ENCODE data around the gene ADAMTS9.

ADAMTS9 gene

GRCh38 chr3:64650715-64651114, 37.1 kb downstream of the ADAMTS9 start:
- DNase-seq = no peak

- DNase-seq = no peak
These were observed 37.6 kb downstream of the ADAMTS9 start for GRCh38 chr3:64650096-64650622.

DNA sequence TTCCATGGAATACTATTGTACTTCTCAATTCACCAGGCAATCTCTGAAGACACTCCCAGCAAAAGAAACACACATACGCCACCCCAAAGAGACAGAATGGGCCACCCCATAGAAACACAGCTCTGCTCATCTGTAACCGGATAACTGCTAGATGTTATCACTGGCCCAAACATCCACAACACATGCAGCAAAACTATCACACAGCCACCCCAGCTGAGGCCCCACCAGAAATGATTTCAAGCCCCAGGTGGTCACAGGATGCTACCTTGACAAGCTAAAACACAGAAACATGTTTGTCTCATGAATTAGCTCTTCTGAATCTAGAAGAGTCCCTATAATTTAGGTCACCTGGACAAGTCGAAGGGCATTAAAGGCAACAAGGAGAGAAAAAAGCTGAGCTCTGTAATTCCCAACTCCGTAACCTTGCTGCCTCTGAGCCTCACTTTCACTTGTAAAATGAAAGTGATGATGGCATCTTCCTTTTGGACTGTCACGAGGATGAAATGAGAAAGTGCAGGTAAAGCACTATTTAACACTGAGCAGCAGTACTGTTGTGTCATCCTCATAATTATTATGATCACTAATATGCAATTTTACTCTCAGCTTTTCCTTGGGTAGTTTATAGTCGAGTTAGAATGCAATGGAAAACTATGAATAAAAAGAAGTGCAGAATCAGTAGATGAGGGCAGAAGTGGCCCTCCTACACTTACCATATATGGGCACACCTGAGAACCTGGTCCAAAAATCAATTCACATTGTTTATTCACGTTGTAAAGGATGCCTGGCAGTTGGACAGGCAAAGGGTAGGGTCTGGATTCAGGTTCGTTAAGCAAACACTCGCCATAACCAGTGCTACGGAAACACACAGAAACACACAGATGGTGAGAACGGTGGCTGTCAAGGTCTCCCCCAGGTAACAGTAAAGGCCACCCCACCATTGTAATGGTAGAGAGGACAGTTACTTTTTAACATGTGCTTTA, 38.6 kb downstream of the ADAMTS9 start:
- no peak for DNase-seq

DNA sequence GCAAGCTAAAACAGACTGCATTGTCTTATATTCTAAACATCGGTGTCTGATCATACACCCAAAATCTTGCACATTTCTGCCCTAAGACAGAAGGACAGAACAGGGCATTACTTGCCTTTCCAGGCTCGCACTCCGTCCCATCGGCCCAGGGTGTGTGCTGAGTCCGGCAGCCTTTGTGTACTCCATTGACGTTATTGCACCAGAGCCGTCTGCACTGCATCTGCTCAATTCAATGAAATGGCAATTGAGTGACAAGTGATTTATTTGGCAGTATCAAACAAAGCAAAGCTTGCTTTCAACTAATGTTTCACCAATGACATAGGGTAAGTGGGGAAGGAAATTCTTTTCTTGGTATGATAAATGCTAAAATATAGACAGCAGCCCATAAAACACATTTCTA, 40.0 kb downstream of the ADAMTS9 start:
- no peak for DNase-seq

DNA sequence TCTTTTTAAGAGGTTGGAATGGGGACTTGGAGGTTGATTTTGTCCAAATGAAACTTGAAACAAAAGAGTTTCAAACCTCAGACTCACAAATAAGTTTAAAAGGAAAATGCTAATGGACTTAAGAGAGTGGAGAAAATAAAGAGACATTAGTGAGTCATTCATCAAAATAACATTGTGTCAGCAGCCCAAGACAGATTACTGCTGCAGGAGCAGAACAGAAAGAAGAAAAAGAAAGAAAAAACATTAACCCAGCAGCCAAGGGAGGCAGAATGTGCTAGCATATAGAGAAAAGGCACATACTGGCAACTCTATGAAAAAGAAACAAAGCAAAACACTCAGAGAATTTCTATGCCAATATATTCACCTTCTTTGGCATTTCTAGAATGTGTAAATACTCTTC, 42.6 kb downstream of the ADAMTS9 start:
- DNase-seq = no peak

DNA sequence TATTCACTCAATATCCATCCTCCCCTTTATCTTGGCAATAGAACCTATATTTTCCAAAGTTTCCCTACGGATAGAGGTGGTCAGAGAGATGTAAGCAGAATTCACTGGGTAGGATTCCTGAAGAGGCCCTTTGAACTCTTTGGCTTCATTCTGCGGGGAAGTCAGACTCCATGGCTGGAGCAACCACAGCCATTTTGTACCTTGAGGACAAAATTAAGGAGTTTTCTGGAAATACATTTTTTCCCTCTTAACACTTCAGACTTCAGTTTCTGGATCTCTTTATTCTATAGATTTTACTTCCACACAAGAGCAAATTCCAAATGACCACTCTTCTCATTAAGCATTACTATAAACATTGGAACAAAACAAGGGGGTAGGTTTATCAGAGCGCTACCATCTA, 43.3 kb downstream of the ADAMTS9 start:
- DNase-seq = no peak

DNA sequence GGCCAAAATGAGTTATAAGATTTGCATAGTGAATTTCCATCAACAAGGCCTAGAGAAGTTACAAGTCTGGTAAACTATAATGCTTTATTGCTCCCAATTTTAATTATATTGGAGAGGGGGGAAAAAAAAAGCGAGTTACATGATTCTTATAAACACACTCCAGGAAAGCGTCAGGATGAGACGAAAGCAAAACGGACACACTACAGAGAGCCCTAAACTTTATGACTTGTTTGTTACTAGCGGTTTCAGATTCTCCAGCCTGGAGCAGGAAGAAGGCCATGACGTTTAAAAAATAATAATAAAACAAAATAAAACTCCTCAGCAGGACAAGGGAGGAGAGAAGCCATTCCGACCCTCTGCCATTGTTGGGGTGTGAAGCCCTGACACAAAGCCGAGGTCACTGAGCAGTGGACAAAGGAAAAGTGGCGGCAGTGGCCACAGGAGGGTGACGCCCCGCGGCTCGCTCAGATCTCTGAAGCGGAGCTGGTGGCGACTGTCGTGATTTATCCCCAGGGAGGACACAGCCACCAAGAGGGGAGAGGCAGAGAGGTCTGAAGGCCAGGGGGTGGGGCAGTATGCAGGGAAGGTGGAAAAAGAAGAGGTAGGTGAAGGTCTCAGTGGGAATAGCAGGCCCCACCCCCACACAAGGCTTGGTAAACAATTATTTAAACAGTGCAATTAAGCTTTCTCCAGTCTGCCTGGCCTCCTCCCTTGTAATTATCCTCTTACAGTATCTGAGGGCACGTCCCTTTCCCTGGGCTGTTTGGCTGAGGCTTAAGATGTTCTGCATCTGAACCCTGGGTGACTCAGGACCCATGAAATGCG, 45.3 kb downstream of the ADAMTS9 start:
- no peak for DNase-seq

- no peak for DNase-seq
These were observed 48.8 kb downstream of the ADAMTS9 start for GRCh38 chr3:64638981-64639481.

- DNase-seq = no peak
These were observed 49.3 kb downstream of the ADAMTS9 start for GRCh38 chr3:64638511-64638910.

DNA sequence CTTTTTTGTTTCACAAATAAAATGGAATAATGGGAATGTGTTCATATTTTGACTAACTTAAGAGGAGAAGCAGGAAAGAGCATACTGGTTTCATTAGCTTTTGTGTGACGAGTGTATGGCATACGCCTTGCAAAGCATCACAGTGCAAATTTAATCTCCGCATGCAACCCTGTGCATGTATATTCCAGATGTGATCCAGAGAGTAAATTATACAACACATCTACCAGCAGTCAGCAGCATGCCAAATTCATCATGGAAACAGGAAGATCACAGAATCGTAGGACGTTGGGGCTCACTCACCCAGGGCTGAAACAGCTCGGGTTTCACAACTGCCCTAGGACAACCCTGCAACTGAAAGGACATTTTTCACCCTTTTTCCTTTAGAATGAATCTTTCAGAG, 53.4 kb downstream of the ADAMTS9 start:
- no peak for DNase-seq

DNA sequence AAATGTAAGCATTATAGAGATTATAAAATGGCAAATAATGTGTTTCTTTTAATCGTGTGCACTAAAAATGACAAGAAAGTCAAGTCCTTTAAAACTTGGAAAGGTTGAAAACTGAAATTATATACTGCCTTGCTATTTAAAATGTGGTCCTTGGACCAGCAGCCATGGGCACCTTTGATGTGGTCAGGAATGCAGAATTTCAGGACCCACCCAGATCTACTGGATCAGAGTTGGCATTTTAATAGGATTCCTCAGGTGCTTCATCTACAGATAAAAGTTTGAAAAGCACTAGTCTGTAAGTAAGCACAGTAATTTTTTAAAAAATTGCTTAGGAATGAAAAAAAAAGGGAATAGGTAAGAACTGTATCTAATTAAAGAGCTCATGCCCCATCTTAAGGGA, 55.8 kb downstream of the ADAMTS9 start:
- DNase-seq = no peak

- DNase-seq = no peak
These were observed 60.1 kb downstream of the ADAMTS9 start for GRCh38 chr3:64627471-64628321.

GRCh38 chr3:64627042-64627441, 60.8 kb downstream of the ADAMTS9 start:
- DNase-seq = no peak

DNA sequence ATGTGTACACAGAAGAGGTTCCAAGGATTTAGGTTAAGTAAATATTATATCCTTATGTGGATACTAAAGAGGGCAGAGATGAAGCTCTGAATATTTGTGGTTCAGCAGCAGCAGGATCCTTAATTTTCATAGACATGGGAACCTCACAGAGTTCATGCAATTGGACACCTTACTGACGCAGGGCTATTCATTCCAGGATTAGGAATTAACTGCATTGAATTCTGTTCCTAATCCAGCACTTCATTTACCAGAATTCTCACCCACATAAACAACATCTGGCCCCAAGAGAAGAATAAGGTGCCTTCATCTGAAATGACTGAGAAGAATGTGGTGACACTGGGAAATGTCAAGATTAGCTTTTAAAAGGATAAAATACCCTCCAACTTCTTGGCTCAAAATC, 62.4 kb downstream of the ADAMTS9 start:
- DNase-seq = no peak

DNA sequence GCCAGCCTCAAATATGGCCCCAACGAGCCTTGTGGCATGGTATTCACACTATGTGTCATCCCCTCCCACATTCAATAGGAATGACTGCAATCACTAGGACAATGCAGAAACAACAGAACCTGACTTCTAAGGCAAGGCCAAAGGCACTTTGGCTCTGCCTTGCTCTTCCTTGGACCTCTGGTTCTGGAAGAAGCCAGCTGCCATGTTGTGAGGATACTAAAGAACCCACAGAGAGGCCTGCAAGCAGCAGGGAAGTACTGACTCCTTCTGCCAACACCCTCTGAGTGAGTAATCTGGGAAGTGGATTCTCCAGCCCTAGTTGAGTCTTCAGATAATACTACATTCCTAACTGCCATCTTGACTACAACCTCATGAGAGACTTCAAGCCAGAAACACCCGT, 64.7 kb downstream of the ADAMTS9 start:
- no peak for DNase-seq

DNA sequence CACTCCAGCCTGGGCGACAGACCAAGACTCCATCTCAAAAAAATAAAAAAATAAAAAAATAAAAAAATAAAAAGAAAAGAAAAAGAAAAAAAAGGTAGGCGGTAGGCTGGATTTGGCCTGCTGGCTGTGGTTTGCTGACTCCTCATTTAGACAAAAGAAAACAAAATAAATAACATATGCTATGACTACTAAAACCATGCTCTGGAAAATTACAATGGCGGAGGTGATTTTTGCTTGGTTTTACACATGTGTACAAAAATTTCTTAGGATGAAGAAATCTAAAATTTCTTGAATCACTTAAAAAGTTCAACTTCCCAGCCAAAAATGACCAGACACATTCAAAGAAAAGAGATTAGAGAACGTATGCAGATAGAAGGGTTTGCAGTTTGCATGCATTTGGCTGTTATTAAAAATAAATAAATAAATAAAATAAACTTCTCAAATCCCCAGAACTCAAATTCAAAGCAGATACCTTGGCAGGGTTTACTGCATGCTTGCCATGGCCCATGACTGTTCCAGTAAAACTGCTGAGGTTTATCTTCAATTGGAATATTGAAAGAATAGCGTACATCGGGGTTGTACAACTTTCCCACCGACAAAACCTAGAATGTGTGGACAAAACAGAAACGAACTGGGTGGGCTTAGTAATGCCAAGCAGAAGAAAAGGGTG, 65.9 kb downstream of the ADAMTS9 start:
- DNase-seq = no peak

- no peak for DNase-seq
These were observed 66.5 kb downstream of the ADAMTS9 start for GRCh38 chr3:64621275-64621674.

- no peak for DNase-seq
These were observed 67.8 kb downstream of the ADAMTS9 start for GRCh38 chr3:64620020-64620419.

DNA sequence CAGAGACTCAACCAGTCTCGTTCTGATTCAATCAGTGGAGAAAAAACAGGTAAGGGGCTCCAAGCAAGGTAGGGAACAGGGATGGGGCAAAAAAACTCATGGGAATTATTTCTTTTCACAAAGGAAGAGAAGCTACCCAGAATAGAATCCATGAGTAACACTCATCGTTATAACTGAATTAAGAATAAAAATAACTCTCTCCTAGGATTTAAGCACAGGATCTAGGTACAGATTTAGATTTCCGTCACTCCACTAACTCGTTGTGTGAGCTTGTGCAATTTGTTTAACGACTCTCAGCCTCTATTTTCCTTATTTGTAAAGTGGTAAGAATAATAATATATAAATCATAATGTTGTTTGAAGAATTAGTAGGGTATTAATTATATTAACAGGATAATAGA, 68.6 kb downstream of the ADAMTS9 start:
- no peak for DNase-seq

GRCh38 chr3:64617610-64618009, 70.2 kb downstream of the ADAMTS9 start:
- no peak for DNase-seq

DNA sequence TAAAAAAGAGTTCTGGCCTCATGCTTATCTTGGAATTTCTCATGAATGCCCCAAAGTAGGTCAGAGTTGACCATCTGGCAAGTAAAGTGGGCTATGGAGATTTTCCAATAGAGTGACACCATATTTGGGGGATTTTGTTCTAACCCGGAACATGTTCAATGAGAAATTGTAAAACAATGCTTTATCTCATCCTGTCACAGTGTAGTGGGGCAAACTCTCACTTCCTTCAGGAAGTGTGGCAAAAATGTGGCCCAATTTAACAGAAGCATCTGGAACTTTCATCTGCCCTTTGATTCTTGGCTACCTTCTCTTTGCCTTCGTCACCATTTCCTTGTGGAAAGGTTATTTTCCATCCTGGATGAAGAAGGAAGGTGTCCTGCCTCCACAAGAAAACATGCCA, 70.8 kb downstream of the ADAMTS9 start:
- no peak for DNase-seq
